ENCODE results near the gene STYXL2.

Gene STYXL2

GRCh38 chr1:167093846-167094516 lies at the start of gene STYXL2:
STYXL2 (plus strand) TSS chr1:167094075; CDS start chr1:167094850, 775 bp downstream.
- peak; percentile 67 for DNase-seq

GRCh38 chr1:167051907-167052306 lies 42.0 kb upstream of the STYXL2 start:
- no peak for DNase-seq

- no peak for DNase-seq
Measured at GRCh38 chr1:167052389-167052788, 41.5 kb upstream of the STYXL2 start.

- no peak for DNase-seq
Measured at GRCh38 chr1:167054531-167054930, 39.3 kb upstream of the STYXL2 start.

- DNase-seq = no peak
Measured at GRCh38 chr1:167054946-167055630, 38.8 kb upstream of the STYXL2 start.

GRCh38 chr1:167056529-167057231 lies 37.2 kb upstream of the STYXL2 start:
- no peak for DNase-seq

- DNase-seq = peak; percentile 53
Measured at GRCh38 chr1:167057241-167057688, 36.6 kb upstream of the STYXL2 start.

GRCh38 chr1:167059045-167059808 lies 34.6 kb upstream of the STYXL2 start:
- DNase-seq = peak; percentile 73

- no peak for DNase-seq
Measured at GRCh38 chr1:167059809-167060107, 34.1 kb upstream of the STYXL2 start.

GRCh38 chr1:167060141-167061072 lies 33.5 kb upstream of the STYXL2 start:
- no peak for DNase-seq

- DNase-seq = no peak
Measured at GRCh38 chr1:167061073-167061464, 32.8 kb upstream of the STYXL2 start.

- DNase-seq = no peak
Measured at GRCh38 chr1:167064621-167065020, 29.3 kb upstream of the STYXL2 start.

GRCh38 chr1:167065471-167065870 lies 28.4 kb upstream of the STYXL2 start:
- no peak for DNase-seq

GRCh38 chr1:167066333-167067122 lies 27.3 kb upstream of the STYXL2 start:
- peak; percentile 77 for DNase-seq

GRCh38 chr1:167067904-167068303 lies 26.0 kb upstream of the STYXL2 start:
- no peak for DNase-seq

GRCh38 chr1:167068761-167069160 lies 25.1 kb upstream of the STYXL2 start:
- DNase-seq = no peak

GRCh38 chr1:167071286-167071685 lies 22.6 kb upstream of the STYXL2 start:
- DNase-seq = no peak

- DNase-seq = no peak
Measured at GRCh38 chr1:167076136-167076710, 17.7 kb upstream of the STYXL2 start.

- DNase-seq = no peak
Measured at GRCh38 chr1:167077128-167077867, 16.6 kb upstream of the STYXL2 start.

- no peak for DNase-seq
Measured at GRCh38 chr1:167077868-167078210, 16.0 kb upstream of the STYXL2 start.

All from left hindlimb (tissue), 1 donor.